NCI-H187 treated with DMSO at 0.1 percent for 48 hours (cell line): ENCODE results near the gene B4GALT2.

Source experiments
- DNase-seq: peaks from one replicate; lab custom pipeline; 2025; lab: John Stamatoyannopoulos, UW

Gene B4GALT2

GRCh38 chr1:44002606-44003157, 23.7 kb downstream of the B4GALT2 start:
- no peak for DNase-seq

DNA sequence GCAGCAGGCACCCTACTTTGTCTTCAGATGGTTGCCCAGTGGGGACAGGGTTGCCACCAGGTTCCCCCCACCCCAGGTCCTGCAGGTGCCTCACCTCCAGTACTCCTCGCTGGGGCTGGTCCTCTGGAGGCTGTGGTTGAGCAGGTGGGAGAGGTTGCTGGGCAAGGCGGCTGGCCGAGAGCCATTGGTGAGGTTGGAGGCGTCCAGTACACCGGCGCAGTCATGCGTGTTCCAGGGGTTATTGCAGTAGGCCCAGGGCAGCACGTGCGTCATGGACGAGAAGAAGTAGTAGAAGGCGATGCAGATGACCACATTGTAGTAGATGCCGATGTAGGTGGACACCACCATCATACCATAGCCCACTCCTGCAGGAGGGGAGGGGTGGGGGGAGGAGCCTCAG, 29.2 kb downstream of the B4GALT2 start:
- DNase-seq: no peak

GRCh38 chr1:44010935-44011471, 32.0 kb downstream of the B4GALT2 start:
- DNase-seq: no peak

DNA sequence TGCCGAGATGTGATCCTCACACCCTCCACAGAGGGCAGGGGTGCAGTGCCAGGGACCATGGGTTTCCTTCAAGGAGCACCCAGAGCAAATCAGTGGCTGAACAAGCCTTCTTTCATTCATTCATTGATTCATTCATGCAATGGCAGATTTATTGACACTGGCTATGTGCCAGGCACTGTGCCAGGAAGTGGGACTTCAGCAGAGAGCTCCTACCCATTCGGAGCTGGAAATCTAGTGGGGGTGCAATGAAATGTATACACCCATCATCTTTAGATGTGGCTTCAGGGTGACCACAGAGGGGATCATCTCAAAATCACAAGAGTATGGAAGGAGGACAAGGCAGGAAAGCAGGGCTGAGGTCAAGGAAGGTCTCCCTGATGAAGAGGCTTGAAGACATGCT, 33.4 kb downstream of the B4GALT2 start:
- no peak for DNase-seq

- no peak for DNase-seq
These were observed 34.1 kb downstream of the B4GALT2 start for GRCh38 chr1:44012941-44013609.

DNA sequence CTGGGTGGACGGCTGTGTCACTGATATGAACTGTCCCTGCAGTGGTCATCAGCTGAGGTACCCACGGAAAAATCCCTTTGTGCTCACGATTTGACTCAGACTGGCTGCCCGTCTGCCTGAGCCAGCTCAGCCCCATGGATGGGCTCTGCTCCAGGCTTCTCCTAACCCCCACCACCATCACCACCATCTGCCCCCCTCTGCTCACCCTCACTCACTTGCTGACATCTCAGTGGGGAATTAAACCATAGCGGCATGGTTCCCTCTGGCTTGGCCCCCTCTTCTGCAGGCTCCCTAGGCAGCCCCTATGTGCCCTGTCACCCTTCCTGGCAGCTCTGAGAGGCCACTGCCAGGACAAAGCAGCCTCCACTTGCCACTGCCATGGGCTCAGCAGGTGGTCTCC, 34.9 kb downstream of the B4GALT2 start:
- DNase-seq: no peak

- no peak for DNase-seq
These were observed 35.5 kb downstream of the B4GALT2 start for GRCh38 chr1:44014365-44015104.

- no peak for DNase-seq
These were observed 36.2 kb downstream of the B4GALT2 start for GRCh38 chr1:44015206-44015605.

GRCh38 chr1:44016041-44016889, 37.3 kb downstream of the B4GALT2 start:
- DNase-seq: no peak

DNA sequence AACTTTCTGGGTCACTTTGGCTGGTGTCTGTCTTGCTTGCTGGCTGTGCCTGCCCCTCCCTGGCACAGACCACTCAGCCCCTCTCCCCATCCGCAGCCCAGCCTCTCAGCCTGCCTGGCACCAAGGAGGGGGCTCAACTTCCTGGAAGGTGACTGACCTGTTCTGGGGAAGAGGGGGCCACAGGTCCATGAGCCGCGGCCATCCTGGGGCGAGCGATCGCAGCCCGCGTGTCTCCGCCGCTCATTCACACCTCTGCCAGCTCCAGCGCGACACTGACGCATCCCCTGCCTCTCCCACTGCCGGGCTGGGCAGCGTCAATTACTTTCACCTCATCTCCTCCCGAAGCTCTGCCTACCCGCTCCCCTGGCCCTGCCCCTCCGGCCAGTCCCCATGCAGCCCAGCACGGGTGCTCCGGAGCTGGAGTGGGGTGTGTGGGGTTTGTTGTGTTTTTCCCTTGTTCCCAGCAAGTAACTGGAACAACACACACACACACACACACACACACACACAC, 37.9 kb downstream of the B4GALT2 start:
- DNase-seq: no peak

DNA sequence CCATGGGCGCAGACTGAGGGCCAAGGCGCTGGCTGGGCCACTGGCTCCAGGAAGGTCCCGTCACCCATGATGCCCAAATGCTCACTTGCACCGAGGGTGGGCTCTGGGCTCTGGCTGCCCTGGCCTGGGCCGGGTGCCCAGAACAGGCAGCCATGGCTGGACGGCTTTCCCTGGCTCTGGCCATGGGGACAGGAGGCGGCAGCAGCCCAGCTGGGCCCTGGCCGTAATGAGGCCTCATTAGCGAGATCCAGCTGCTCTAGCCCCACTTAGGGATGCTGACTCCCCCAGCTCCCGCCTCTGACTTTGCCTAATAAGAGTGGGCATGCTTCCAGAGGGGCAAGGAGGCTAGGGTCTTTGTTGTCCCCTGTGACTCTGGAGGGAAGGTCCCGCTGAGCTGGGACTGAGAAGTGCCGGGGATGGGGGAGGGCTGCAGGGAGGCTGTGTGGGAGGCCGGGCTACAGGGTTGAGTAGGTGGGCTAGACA, 40.5 kb downstream of the B4GALT2 start:
- no peak for DNase-seq

GRCh38 chr1:44020464-44020863, 41.5 kb downstream of the B4GALT2 start:
- no peak for DNase-seq

- DNase-seq: no peak
These were observed 42.1 kb downstream of the B4GALT2 start for GRCh38 chr1:44021156-44021555.

DNA sequence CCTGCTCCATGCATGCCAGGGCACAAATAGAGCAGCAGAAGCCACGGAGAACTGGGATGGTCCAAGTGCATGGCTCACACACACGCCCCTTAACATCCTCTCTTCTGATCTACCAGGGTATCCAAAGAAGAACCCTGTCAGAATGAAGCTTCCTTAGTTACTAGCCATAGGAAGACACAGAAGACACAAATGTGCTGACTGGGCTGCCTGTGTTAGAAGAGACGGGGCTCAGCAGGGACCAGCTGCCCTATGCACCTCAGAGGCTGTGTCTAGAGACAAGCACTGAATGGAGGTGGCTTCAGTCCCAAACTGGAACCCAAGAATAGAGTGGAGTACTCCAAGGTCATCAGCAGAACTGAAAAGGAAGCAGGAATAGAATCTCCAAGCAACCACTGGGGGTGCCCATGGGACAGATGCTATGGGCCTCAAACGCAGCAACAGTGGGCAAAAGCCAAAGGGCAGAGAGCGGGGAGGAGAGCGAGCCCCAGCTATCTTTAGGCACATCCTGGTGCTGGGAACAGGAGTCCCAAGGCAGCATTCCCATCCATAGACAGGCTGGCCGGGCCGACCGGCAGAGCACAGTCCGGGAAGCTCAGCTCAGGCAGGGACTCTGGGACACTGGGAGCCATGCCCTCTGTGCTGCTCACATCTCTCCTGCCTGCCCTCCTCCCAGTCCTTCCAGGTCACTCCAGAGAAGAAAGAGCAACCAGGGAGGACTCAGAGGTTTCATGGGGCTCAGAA, 42.7 kb downstream of the B4GALT2 start:
- DNase-seq: no peak

DNA sequence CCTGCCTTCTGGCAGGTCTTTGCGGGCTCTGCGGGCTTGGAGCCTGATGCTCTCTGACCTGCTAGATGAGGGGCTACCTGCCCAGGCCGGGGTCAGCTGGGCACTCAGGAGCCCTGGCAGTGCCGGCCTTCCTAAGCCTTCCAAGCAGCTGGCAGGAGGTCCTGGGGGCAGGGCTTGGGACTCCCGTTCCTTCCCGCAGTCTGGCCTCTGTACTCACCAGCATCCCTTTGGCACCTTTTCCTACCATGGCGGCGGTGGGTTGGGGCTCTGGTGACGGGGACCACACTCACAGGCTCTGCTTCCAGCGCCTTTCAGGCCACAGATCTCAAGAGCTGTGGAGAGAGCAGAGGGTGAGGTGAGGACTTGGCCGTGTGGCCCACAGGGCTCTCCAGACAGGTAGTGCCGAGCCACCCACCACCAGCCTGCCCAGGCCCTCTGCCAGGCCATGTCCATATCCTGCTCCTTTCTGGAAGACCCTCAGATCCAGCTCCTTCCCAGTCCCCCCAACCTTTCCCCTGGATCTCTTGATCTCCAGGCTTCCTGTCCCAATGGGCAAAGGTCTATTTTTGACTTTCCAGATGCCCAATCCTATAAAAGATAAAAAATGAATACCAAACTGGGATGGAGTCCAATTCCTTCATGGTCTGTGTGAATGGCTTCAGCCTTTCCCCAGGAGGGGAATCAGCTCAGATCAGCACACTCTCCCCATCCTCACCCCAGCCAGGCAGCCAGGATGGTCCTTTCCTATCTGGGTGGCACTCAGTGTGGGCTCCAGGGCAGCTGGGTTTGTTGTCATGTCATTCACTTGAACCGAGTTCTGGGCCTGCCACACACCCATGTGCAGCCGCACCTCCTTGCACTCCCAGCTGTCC, 45.3 kb downstream of the B4GALT2 start:
- DNase-seq: no peak

DNA sequence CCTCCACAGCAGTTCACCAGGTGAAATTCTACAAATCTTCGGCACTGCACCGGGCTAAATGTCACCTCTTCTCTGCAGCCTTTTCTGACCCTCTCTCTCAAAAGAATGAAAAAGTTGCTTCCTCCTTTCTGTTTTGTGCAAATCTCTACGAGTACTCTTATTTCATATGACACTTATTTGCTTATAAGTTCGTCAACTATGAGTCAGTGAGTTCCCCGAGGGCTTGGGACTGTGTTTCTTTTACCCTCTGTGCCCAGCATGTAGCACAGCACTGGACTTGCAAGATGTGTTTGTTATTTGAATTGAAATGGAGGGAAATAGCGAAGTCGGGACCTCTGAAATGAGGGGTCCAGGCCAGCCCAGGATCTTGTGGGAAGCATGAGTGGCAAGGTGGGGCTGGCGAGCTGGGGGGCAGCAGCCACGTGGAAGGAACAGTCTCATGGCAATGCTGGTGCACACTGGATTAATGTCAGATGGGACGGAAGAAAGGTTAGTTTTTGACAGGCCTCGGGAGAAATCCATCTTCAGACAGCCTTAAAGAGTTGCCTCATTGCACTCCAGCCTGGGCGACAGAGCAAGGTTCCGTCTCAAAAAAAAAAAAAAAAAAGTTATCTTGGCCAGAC, 46.0 kb downstream of the B4GALT2 start:
- no peak for DNase-seq

DNA sequence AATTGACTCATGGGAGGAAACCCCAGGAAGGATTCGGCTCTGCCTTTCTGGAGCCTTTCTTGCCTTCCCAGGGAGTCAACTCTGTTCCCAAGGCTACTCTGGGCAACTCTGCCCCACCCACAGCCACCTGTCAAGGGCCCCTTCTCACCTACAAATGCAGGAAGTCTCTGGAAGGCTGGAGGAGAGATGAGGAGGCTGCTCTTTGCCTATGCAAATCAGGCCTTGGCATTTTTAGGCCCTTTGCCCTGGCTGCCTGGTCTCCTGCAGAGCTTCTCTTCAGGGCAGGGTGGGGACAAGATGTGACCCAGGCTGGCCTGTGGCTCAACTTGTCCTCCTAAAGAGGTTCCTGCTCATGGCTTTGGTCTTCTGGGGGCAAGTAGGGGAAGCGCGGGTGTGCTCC, 46.8 kb downstream of the B4GALT2 start:
- no peak for DNase-seq

- no peak for DNase-seq
These were observed 48.3 kb downstream of the B4GALT2 start for GRCh38 chr1:44027320-44027719.

GRCh38 chr1:44029260-44029910, 50.4 kb downstream of the B4GALT2 start:
- no peak for DNase-seq
